ENCODE measurements around the gene GRIK1.
"Not testable (repeated sequence)": the region's sequence is repeated elsewhere in the genome, so short reads cannot be mapped to it uniquely, and the experiment has no call there.

GRIK1 gene

GRCh38 chr21:29939924-29940275 is at the start of gene GRIK1:
TSS of gene GRIK1 (minus strand) at chr21:29939996.
- no peak for DNase-seq (ENCODE audit: low read depth)

GRCh38 chr21:29987762-29988161 is 48.0 kb upstream of the GRIK1 start:
- DNase-seq (ENCODE audit: low read depth): no peak

- no peak for DNase-seq (ENCODE audit: low read depth)
These were observed 46.1 kb upstream of the GRIK1 start for GRCh38 chr21:29985866-29986265.

- DNase-seq (ENCODE audit: low read depth): no peak
These were observed 39.2 kb upstream of the GRIK1 start for GRCh38 chr21:29979043-29979442.

GRCh38 chr21:29975776-29976175 is 36.0 kb upstream of the GRIK1 start:
- no peak for DNase-seq (ENCODE audit: low read depth)

GRCh38 chr21:29973258-29973657 is 33.5 kb upstream of the GRIK1 start:
- no peak for DNase-seq (ENCODE audit: low read depth)

- DNase-seq (ENCODE audit: low read depth): no peak
These were observed 21.7 kb upstream of the GRIK1 start for GRCh38 chr21:29961291-29962027.

GRCh38 chr21:29958551-29958950 is 18.8 kb upstream of the GRIK1 start:
- DNase-seq (ENCODE audit: low read depth): no peak

GRCh38 chr21:29958035-29958434 is 18.2 kb upstream of the GRIK1 start:
- not testable (repeated sequence) for DNase-seq (ENCODE audit: low read depth)

- DNase-seq (ENCODE audit: low read depth): no peak
These were observed 13.9 kb upstream of the GRIK1 start for GRCh38 chr21:29953690-29954089.

GRCh38 chr21:29953072-29953471 is 13.3 kb upstream of the GRIK1 start:
- DNase-seq (ENCODE audit: low read depth): no peak

GRCh38 chr21:29951911-29952310 is 12.1 kb upstream of the GRIK1 start:
- no peak for DNase-seq (ENCODE audit: low read depth)

GRCh38 chr21:29949991-29950390 is 10.2 kb upstream of the GRIK1 start:
- DNase-seq (ENCODE audit: low read depth): no peak

GRCh38 chr21:29947119-29947518 is 7.3 kb upstream of the GRIK1 start:
- no peak for DNase-seq (ENCODE audit: low read depth)

- DNase-seq (ENCODE audit: low read depth): no peak
These were observed 4.1 kb upstream of the GRIK1 start for GRCh38 chr21:29943885-29944284.

- no peak for DNase-seq (ENCODE audit: low read depth)
These were observed 2.2 kb upstream of the GRIK1 start for GRCh38 chr21:29942034-29942433.

GRCh38 chr21:29940991-29941390 is 1.2 kb upstream of the GRIK1 start:
- DNase-seq (ENCODE audit: low read depth): no peak

GRCh38 chr21:29940361-29940760 is 565 bp upstream of the GRIK1 start:
- no peak for DNase-seq (ENCODE audit: low read depth)

GRCh38 chr21:29939104-29939923 is 482 bp downstream of the GRIK1 start:
- no peak for DNase-seq (ENCODE audit: low read depth)

GRCh38 chr21:29938776-29939103 is 1.1 kb downstream of the GRIK1 start:
- no peak for DNase-seq (ENCODE audit: low read depth)

GRCh38 chr21:29933088-29933487 is 6.7 kb downstream of the GRIK1 start:
- DNase-seq (ENCODE audit: low read depth): no peak

GRCh38 chr21:29928537-29928936 is 11.3 kb downstream of the GRIK1 start:
- no peak for DNase-seq (ENCODE audit: low read depth)

- no peak for DNase-seq (ENCODE audit: low read depth)
These were observed 18.9 kb downstream of the GRIK1 start for GRCh38 chr21:29920938-29921337.

GRCh38 chr21:29914326-29914725 is 25.5 kb downstream of the GRIK1 start:
- DNase-seq (ENCODE audit: low read depth): no peak

Data from activated gamma-delta T cell treated with anti-CD3 and anti-CD28 coated beads, Interleukin-2, amount 50 U/mL, for 16 hours (primary cell).